Cardiac fibroblast (primary cell): ENCODE results near the gene DGKD.

Source experiments
- DNase-seq, 2 donors: peaks; one replicate each; pipeline versions ENCODE4 v3.0.0 to v3.0.0-alpha.2; 2010; ENCODE audit warnings: low read depth in 2 of 2
- H3K4me3 ChIP-seq, 2 donors: replicated peaks in 1 of 2; 1 replicate in 1 of 2; 2 replicates in 1 of 2; pipeline ENCODE4 v1.5.1; 2011; ENCODE audit warnings: low read depth in 2 of 2, low read length in 2 of 2, mild to moderate bottlenecking in 2 of 2, moderate library complexity in 1 of 2
- TF ChIP-seq, protein P1 (sequence below): IDR thresholded peaks from one replicate; pipeline ENCODE4 v1.5.1; 2011; ENCODE audit warnings: low read depth, mild to moderate bottlenecking, low read length, inconsistent platforms

The DGKD gene

DNA sequence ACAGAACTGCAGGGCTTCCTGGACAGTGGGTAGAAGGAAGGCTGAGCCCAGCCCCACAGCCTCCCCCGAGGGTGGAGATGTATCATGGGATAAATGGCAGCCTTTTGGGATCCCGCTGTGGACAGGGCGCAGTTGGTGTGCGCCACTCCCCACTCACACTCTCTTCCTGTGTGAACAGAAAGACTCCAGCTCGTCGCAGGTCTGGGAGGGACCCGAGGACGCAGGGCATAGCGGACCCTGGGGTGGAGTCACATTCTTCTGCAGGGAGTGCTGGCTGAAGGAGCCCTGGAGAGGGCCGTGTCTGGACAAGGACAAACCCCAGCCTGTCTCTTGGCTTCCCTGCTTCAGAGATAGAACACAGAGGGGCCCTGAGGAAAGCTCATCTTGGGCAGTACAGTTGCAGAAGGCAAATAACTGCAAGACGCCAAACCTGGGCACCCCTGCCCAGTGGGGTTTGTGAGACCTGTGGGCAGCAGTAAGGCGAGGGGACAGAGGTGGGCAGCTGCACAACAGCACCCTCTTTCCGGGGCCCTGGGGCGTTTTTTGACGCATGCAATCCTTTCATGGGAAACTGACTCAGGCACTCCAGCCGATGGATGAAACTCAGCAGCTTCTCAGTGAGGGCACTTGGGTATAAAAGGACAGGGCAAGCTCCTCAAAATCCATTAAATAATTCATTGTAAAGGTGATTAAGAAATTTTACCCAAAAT, 110.4 kb downstream of the DGKD start:
- no peak for DNase-seq
- TF ChIP-seq, protein P1, sequence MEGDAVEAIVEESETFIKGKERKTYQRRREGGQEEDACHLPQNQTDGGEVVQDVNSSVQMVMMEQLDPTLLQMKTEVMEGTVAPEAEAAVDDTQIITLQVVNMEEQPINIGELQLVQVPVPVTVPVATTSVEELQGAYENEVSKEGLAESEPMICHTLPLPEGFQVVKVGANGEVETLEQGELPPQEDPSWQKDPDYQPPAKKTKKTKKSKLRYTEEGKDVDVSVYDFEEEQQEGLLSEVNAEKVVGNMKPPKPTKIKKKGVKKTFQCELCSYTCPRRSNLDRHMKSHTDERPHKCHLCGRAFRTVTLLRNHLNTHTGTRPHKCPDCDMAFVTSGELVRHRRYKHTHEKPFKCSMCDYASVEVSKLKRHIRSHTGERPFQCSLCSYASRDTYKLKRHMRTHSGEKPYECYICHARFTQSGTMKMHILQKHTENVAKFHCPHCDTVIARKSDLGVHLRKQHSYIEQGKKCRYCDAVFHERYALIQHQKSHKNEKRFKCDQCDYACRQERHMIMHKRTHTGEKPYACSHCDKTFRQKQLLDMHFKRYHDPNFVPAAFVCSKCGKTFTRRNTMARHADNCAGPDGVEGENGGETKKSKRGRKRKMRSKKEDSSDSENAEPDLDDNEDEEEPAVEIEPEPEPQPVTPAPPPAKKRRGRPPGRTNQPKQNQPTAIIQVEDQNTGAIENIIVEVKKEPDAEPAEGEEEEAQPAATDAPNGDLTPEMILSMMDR, result no peak
- H3K4me3 ChIP-seq, result no peak overlapping the region

GRCh38 chr2:233466991-233467603, 112.8 kb downstream of the DGKD start:
- TF ChIP-seq, protein P1, result no peak
- no peak for DNase-seq
- H3K4me3 ChIP-seq, result no peak overlapping the region

GRCh38 chr2:233468047-233468740, 113.9 kb downstream of the DGKD start:
- H3K4me3 ChIP-seq, result no peak overlapping the region
- TF ChIP-seq, protein P1, result no peak
- DNase-seq, result no peak

- no peak for DNase-seq
- TF ChIP-seq, protein P1, result no peak
- no peak overlapping the region for H3K4me3 ChIP-seq
These were observed 114.4 kb downstream of the DGKD start for GRCh38 chr2:233468741-233469110.

DNA sequence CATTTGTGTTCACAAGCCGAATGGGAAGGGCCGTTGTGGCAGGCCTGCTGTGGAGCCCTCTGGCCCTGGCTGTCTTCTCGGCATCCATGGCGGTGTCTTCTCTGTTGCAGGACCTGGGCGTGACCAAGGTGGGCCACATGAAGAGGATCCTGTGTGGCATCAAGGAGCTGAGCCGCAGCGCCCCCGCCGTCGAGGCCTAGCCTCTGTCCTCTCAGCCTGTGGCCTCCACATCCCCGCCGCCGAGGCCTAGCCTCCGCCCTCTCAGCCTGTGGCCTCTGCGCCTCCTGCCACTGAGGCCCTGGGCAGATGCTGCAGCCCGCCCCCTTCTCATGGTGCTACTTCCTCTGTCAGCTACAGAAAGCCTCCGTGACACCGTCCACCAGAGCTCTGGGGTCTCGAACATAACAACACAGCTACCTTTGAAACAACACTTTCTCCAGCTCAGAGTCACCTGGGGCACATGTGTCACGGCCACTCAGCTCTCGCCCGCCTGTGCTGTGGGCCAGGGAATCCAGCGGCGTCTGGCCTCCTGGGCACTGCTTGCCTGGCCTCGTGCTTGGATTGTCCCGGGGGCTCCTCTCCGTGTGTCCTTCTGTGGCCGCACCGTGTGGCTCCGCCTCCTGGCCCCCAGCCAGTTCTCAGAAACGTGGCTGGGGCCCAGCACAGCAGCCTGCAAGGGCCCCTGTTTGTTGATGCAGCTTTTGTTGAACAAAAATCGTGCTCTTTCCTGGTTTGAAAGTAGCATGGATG, 115.1 kb downstream of the DGKD start:
- no peak for DNase-seq
- no peak overlapping the region for H3K4me3 ChIP-seq
- TF ChIP-seq, protein P1, result no peak

DNA sequence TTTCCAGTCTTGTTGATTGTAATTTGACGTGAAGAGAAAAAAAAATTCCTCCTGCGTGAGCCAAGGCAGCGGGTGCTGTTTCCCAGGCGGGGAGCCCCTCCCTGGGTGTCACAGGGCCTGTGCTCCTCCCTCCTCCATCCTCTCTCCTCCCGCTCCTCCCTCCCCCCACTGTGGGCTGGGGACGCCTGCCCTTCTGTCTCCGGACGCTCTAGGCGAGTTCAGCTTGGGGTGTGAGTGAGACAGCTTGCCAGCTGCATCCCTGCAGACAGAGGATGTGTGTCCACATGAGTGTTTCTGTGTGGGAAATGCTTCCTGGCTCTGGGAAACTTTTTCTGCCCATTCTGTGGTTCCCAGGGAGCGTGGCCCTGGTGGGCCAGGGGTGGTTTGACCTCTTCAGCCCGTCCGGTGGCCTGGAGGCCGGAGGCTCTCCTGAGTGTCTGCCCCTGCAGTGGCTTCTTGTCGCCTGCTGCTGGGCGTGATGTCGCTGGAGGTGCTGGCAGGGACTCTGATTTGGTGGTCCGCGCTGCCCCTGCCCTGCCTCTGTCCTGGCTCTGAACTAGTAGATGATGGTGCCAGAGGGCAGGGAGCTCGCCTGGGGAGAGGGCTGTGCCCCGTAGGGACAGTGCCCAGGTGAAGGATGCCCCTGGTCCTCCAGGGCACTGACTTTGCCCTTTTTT, 115.9 kb downstream of the DGKD start:
- TF ChIP-seq, protein P1, result no peak
- DNase-seq, result peak; percentile 13 to 45
- H3K4me3 ChIP-seq, result no peak overlapping the region
